OCI-LY3 (cell line): ENCODE measurements around the gene BCL11A.
A peak's percentile ranks its signal among the peaks of the same experiment; 100 is the strongest.

Experiments used
- H2AFZ ChIP-seq: fragments of 200-600, 300-600 bp; shearing (Covaris generic); 2 replicates; pipeline ENCODE4 v1.6.0; 2014; ENCODE audit warnings: antibody characterized with exemption, low read depth, low read length
- H3K27ac ChIP-seq: fragments of 200-600, 300-600 bp; sonication (generic); 2 replicates; pipeline ENCODE4 v1.5.1; 2014; ENCODE audit warnings: mild to moderate bottlenecking, low read length, moderate library complexity, mixed read lengths
- H3K27me3 ChIP-seq: fragments of 200-600, 300-600 bp; sonication (generic); 2 replicates; pipeline ENCODE4 v1.6.1; 2014; ENCODE audit warnings: low read depth, low read length, mixed read lengths
- H3K36me3 ChIP-seq: fragments of 200-600, 300-600 bp; sonication (generic); replicated peaks from 2 replicates; pipeline ENCODE3; 2014; ENCODE audit warnings: low read depth, low read length, mixed read lengths
- H3K4me1 ChIP-seq: fragments of 300-600, 200-600 bp; sonication (generic); 2 replicates; pipeline ENCODE4 v1.6.1; 2014; ENCODE audit warnings: low read length, mixed read lengths
- H3K4me2 ChIP-seq: fragments of 200-600, 300-600 bp; sonication (generic); 2 replicates; pipeline ENCODE4 v1.6.1; 2014; ENCODE audit warnings: low read length, mixed read lengths
- H3K4me3 ChIP-seq: fragments of 300-600, 200-600 bp; sonication (generic); 2 replicates; pipeline ENCODE4 v1.5.1; 2014; ENCODE audit warnings: antibody characterized with exemption, mild to moderate bottlenecking, low read length, moderate library complexity
- H3K79me2 ChIP-seq: fragments of 300-600, 200-600 bp; shearing (Covaris generic); 2 replicates; pipeline ENCODE4 v1.6.1; 2014; ENCODE audit warnings: mild to moderate bottlenecking, low read length, mixed read lengths
- H3K9ac ChIP-seq: fragments of 300-600, 200-600 bp; shearing (Covaris generic); 2 replicates; pipeline ENCODE4 v1.6.0; 2014; ENCODE audit warnings: mild to moderate bottlenecking, low read length, moderate library complexity
- H3K9me3 ChIP-seq: fragments of 200-600, 300-600 bp; shearing (Covaris generic); 2 replicates; pipeline ENCODE4 v1.6.1; 2014; ENCODE audit warnings: low read length, mixed read lengths; ENCODE audit not compliant: insufficient read depth
- H4K20me1 ChIP-seq: fragments of 200-600, 300-600 bp; sonication (generic); 2 replicates; pipeline ENCODE4 v1.6.1; 2016; ENCODE audit warnings: low read length, mixed read lengths; ENCODE audit not compliant: insufficient read depth
- EZH2phosphoT487 ChIP-seq: fragments of 200-600 bp; shearing (Covaris generic); IDR thresholded peaks from 2 replicates; pipeline ENCODE4 v1.6.1; 2018; ENCODE audit warnings: antibody characterized with exemption, mixed run types, low read depth
- TF ChIP-seq, protein P1 (sequence below): fragments of 200-600, 300-600 bp; sonication (generic); IDR thresholded peaks from 2 replicates; pipeline ENCODE4 v1.5.1; 2014; ENCODE audit warnings: antibody characterized with exemption, low read length, low read depth

The BCL11A gene

DNA sequence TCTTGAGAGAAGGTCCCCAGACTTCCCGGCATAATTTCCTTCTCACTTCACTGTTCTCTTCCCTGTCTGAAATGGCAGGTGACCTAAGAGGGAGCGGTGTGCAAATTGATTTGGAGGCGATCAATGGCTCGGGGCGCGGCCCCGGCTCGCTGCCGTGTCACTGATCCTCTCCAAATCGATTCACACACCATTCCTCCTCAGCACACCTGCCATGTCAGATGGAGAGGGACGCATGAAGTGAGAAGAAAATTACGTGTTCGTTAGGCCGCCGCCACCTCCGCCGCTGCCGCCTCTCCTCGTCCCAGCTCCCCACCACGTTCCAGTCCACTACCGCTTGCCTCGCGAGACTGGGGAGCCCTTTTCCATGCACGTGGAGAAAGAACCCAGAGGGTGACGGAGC, 31.8 kb upstream of the BCL11A start:
- H4K20me1 ChIP-seq = no peaks in the 10 kb centered on the region
- H3K9ac ChIP-seq = no peak overlapping the region
- H3K9me3 ChIP-seq = no peaks in the 10 kb centered on the region
- peaks cover 7% of the 10 kb centered on the region; the same call in 1 of the 2 replicates for H3K4me1 ChIP-seq
- no peak overlapping the region for H3K4me3 ChIP-seq
- H2AFZ ChIP-seq = no peak overlapping the region
- no peak overlapping the region for H3K27ac ChIP-seq
- TF ChIP-seq, protein P1, sequence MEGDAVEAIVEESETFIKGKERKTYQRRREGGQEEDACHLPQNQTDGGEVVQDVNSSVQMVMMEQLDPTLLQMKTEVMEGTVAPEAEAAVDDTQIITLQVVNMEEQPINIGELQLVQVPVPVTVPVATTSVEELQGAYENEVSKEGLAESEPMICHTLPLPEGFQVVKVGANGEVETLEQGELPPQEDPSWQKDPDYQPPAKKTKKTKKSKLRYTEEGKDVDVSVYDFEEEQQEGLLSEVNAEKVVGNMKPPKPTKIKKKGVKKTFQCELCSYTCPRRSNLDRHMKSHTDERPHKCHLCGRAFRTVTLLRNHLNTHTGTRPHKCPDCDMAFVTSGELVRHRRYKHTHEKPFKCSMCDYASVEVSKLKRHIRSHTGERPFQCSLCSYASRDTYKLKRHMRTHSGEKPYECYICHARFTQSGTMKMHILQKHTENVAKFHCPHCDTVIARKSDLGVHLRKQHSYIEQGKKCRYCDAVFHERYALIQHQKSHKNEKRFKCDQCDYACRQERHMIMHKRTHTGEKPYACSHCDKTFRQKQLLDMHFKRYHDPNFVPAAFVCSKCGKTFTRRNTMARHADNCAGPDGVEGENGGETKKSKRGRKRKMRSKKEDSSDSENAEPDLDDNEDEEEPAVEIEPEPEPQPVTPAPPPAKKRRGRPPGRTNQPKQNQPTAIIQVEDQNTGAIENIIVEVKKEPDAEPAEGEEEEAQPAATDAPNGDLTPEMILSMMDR = no peak
- TF ChIP-seq EZH2phosphoT487 = no peak
- peaks cover 14% of the 10 kb centered on the region; the same call in 1 of the 2 replicates for H3K27me3 ChIP-seq
- no peaks in the 10 kb centered on the region for H3K79me2 ChIP-seq
- no peak overlapping the region for H3K4me2 ChIP-seq
- H3K36me3 ChIP-seq = no peaks in the 10 kb centered on the region

DNA sequence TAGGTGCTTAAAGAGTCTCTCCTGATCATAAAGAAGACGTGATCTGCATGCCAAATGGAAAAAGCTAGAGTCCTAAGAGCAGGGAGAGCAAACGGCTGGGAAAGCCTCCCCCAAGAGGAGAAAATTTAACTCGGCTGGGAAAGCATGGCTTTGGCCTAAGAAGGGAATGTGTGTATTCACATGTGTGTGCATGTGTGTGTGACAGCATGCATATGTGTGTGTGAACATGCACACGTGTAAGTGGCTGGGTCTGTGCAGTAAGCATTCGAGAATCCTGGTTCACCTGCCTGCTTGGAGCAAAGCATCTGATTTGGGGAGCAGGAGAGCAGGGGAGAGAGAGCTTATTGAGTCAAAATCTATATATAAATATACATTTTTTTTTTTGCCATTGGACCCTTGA, 30.1 kb upstream of the BCL11A start:
- no peaks in the 10 kb centered on the region for H3K9me3 ChIP-seq
- H4K20me1 ChIP-seq = no peaks in the 10 kb centered on the region
- H3K27me3 ChIP-seq = peaks cover 15% of the 10 kb centered on the region
- H2AFZ ChIP-seq = no peak overlapping the region
- TF ChIP-seq, protein P1 = no peak
- TF ChIP-seq EZH2phosphoT487 = no peak
- H3K27ac ChIP-seq = no peak overlapping the region
- H3K4me1 ChIP-seq = peaks cover 10% of the 10 kb centered on the region; the same call in 1 of the 2 replicates
- H3K4me3 ChIP-seq = no peak overlapping the region
- H3K4me2 ChIP-seq = no peak overlapping the region
- H3K9ac ChIP-seq = no peak overlapping the region
- no peaks in the 10 kb centered on the region for H3K79me2 ChIP-seq
- no peaks in the 10 kb centered on the region for H3K36me3 ChIP-seq

DNA sequence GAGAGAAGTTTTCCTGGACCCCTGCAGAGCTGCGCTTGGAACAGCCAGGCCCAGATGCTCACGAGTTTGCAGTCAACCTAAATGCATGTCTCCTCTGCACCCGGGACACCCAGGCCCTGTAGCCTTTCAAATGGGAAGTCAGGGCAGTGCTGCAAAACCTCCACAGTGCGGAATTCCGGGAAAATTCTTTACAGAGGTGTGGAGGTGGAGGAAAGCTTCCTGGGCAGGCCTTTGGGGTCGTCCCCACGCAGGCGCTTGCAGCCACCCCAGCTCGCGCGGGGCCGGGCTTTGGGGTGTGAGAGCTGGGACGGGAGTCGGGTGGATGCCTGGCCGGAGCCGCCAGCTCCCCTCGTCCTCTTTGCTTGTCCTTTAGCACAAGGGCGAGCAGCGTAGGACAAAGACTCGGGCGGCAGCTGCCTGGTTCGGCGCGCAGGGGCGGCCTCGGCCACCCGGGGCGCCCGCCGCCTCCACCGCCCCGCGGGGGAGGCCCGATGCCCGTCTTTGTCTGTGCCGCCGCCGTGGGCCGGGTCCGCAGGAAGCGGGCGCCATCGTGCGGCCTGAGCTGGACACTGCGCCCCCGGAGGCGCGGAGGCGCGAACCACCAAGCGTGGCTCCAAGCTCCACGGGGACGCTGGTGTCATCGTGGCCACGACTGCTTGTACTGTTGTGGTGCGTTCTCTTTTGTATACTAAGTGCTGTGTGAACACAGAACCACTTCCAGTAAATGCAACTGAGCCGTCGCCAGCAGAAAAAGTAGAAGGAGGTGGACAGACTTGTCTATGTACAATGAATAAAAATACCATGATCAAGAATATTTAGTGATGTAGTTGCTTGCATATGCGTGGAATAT, 28.2 kb upstream of the BCL11A start:
- Histone ChIP-seq H3K4me2 (peak overlapping the region; percentile 85), H3K4me3 (peak overlapping the region; percentile 80), H3K9me3 (no peaks in the 10 kb centered on the region), H3K27me3 (peaks cover 12% of the 10 kb centered on the region; the same call in 1 of the 2 replicates), H4K20me1 (no peaks in the 10 kb centered on the region), H3K36me3 (no peaks in the 10 kb centered on the region), H3K9ac (peak overlapping the region; percentile 70), H2AFZ (peak overlapping the region; percentile 89), H3K27ac (no peak overlapping the region), H3K79me2 (no peaks in the 10 kb centered on the region), H3K4me1 (peaks cover 11% of the 10 kb centered on the region; the same call in 1 of the 2 replicates)
- TF ChIP-seq, protein P1 = peak; percentile 90
- no peak for TF ChIP-seq EZH2phosphoT487

DNA sequence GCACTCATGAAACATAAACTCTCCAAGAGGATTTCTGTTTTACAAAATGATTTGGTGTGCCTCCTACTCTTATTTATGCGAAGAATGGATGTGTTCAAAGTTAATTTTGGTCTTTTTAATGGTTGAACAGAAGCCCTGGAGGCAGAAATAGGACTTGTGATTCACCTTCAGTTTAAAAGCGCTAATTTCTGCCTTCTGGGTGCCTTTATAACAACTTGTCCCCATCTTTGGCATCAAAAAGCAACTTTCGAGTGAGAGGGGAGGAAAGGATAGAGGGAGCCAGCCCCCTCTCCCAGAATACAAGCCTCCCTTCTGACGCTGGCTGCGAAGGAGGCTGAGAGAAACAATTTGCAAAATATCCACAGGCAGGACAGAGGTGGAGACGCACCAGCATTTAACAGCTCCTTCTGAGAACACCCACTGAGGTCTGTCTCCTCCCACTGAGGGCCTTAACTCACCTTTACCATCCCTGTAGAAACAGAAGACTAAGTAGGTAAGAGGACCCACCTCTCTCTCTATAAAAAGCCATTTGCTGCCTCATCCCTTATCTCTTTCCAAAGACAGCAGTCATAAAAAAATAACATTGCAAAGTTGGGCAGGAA, 24.3 kb upstream of the BCL11A start:
- Histone ChIP-seq H2AFZ (no peak overlapping the region), H3K9me3 (no peaks in the 10 kb centered on the region), H3K4me3 (no peak overlapping the region), H3K36me3 (no peaks in the 10 kb centered on the region), H3K27me3 (peaks cover 12% of the 10 kb centered on the region; the same call in 1 of the 2 replicates), H3K9ac (no peak overlapping the region), H3K4me1 (peaks cover 14% of the 10 kb centered on the region), H3K27ac (no peak overlapping the region), H3K79me2 (no peaks in the 10 kb centered on the region), H3K4me2 (no peak overlapping the region), H4K20me1 (no peaks in the 10 kb centered on the region)
- no peak for TF ChIP-seq EZH2phosphoT487
- TF ChIP-seq, protein P1 = no peak
